HEK293T (cell line): ENCODE results near the gene PRSS27.
"Not testable (repeated sequence)": the region's sequence is repeated elsewhere in the genome, so short reads cannot be mapped to it uniquely, and the experiment has no call there.

Source experiments
- BHLHE40 ChIP-seq: fragments of 450-650 bp; IDR thresholded peaks from 2 replicates; pipeline ENCODE4 v1.6.1; 2016; ENCODE audit warnings: mild to moderate bottlenecking, moderate library complexity, borderline replicate concordance
- CTBP1 ChIP-seq: fragments of 450-650 bp; IDR thresholded peaks from 2 replicates; pipeline ENCODE4 v1.6.1; 2016; ENCODE audit warnings: borderline replicate concordance
- ELF4 ChIP-seq: fragments of 450-650 bp; IDR thresholded peaks from 2 replicates; pipeline ENCODE4 v1.6.1; 2017; ENCODE audit warnings: antibody characterized with exemption
- FOXK2 ChIP-seq: fragments of 450-650 bp; IDR thresholded peaks from 2 replicates; pipeline ENCODE4 v1.6.1; 2016; ENCODE audit warnings: mild to moderate bottlenecking
- L3MBTL2 ChIP-seq: fragments of 450-650 bp; conservative IDR thresholded peaks from 2 replicates; pipeline ENCODE4 v1.6.1; 2016; ENCODE audit warnings: mild to moderate bottlenecking
- TARDBP ChIP-seq: fragments of 450-650 bp; IDR thresholded peaks from 2 replicates; pipeline ENCODE4 v1.6.1; 2016

GRCh38 chr16:2678206-2678965 lies 41.6 kb downstream of the PRSS27 start:
- TF ChIP-seq L3MBTL2, CTBP1, TARDBP, BHLHE40, ELF4, FOXK2: not testable (repeated sequence)
